ENCODE results near the gene BBS9. TPM values are rescaled to one million over a fixed set of nuclear protein-coding genes. Genes with fewer than 3 reads are reported as not detected.

The BBS9 gene
- total and polyA plus RNA-seq, 4 donors = 2.3 to 9.5 (median 4.5) TPM

GRCh38 chr7:33610918-33611317 lies 481.6 kb downstream of the BBS9 start:
- 90% methylated on average over 3 of the region's 3 CpGs for WGBS
- Histone ChIP-seq H3K4me1 (ENCODE audit: control insufficient read depth in 4 of 4, insufficient read depth in 4 of 4, low read length in 3 of 4) (no peaks in the 10 kb centered on the region), H3K27ac (ENCODE audit: low read depth in 1 of 2, low read length in 2 of 2) (no peak overlapping the region), H3K4me3 (ENCODE audit: low read depth in 1 of 3, low read length in 3 of 3) (no peak overlapping the region), H3K9me3 (ENCODE audit: control insufficient read depth in 4 of 4, low read length in 3 of 4) (no peaks in the 10 kb centered on the region), H3K27me3 (ENCODE audit: control insufficient read depth in 4 of 4, insufficient read depth in 4 of 4, low read length in 3 of 4) (no peaks in the 10 kb centered on the region), H3K36me3 (ENCODE audit: control insufficient read depth in 4 of 4, insufficient read depth in 3 of 4, low read depth in 1 of 4, low read length in 3 of 4) (peaks cover 0 to 2% (median 0%) of the 10 kb centered on the region in 4 donors), H3K9ac (ENCODE audit: low read depth in 1 of 2, low read length in 2 of 2) (no peak overlapping the region)
- no peak for TF ChIP-seq SP1 (IDR thresholded peaks at IDR 0.05)
- no peak for TF ChIP-seq MAX (IDR thresholded peaks at IDR 0.05)
- TF ChIP-seq FOXA2 (IDR thresholded peaks at IDR 0.05) = no peak
- no peak for DNase-seq (ENCODE audit: low spot score)

GRCh38 chr7:33612442-33612841 lies 483.1 kb downstream of the BBS9 start:
- no peak overlapping the region for H3K9ac ChIP-seq (ENCODE audit: low read depth in 1 of 2, low read length in 2 of 2)
- peaks cover 0 to 2% (median 0%) of the 10 kb centered on the region in 4 donors for H3K36me3 ChIP-seq (ENCODE audit: control insufficient read depth in 4 of 4, insufficient read depth in 3 of 4, low read depth in 1 of 4, low read length in 3 of 4)
- TF ChIP-seq EGR1 (IDR thresholded peaks at IDR 0.05; ENCODE audit: low read depth in 2 of 2) (no peak), CTCF (IDR thresholded peaks at IDR 0.05; ENCODE audit: low read depth, low read length, missing input control) (no peak), RAD21 (IDR thresholded peaks at IDR 0.05) (no peak), GABPA (IDR thresholded peaks at IDR 0.05 in 1 of 2, conservative IDR thresholded peaks at IDR 0.05 in 1 of 2) (no peak), ZBTB33 (IDR thresholded peaks at IDR 0.05) (no peak), YY1 (IDR thresholded peaks at IDR 0.05) (no peak), FOXA1 (IDR thresholded peaks at IDR 0.05) (no peak), TAF1 (conservative IDR thresholded peaks at IDR 0.05) (no peak), MAX (IDR thresholded peaks at IDR 0.05) (no peak), ATF3 (IDR thresholded peaks at IDR 0.05) (no peak), RXRA (IDR thresholded peaks at IDR 0.05) (no peak), REST (IDR thresholded peaks at IDR 0.05) (no peak)
- no peak overlapping the region for H3K4me3 ChIP-seq (ENCODE audit: low read depth in 1 of 3, low read length in 3 of 3)
- H3K27me3 ChIP-seq (ENCODE audit: control insufficient read depth in 4 of 4, insufficient read depth in 4 of 4, low read length in 3 of 4) = no peaks in the 10 kb centered on the region
- DNase-seq (ENCODE audit: low spot score) = no peak
- no peaks in the 10 kb centered on the region for H3K9me3 ChIP-seq (ENCODE audit: control insufficient read depth in 4 of 4, low read length in 3 of 4)
- WGBS = 64% methylated on average over 1 of the region's 1 CpG
- no peak overlapping the region for H3K27ac ChIP-seq (ENCODE audit: low read depth in 1 of 2, low read length in 2 of 2)
- H3K4me1 ChIP-seq (ENCODE audit: control insufficient read depth in 4 of 4, insufficient read depth in 4 of 4, low read length in 3 of 4) = no peaks in the 10 kb centered on the region
